ENCODE measurements around the gene STK24.
"Not testable (repeated sequence)": the region's sequence is repeated elsewhere in the genome, so short reads cannot be mapped to it uniquely, and the experiment has no call there.

The STK24 gene

GRCh38 chr13:98606296-98606695 lies 29.4 kb upstream of the STK24 start:
- no peak overlapping the region for H3K4me3 ChIP-seq (ENCODE audit: low read depth, low read length)
- DNase-seq (ENCODE audit: low read depth), result no peak

GRCh38 chr13:98599502-98600328 lies 22.8 kb upstream of the STK24 start:
- no peak for TF ChIP-seq CTCF (IDR thresholded peaks at IDR 0.05; ENCODE audit: low read depth, low read length, missing control alignments)
- no peak for DNase-seq (ENCODE audit: low read depth)
- no peak overlapping the region for H3K4me3 ChIP-seq (ENCODE audit: low read depth, low read length)

More at GRCh38 chr13:98606296-98606695, 29.4 kb upstream of the STK24 start:
- TF ChIP-seq CTCF (IDR thresholded peaks at IDR 0.05; ENCODE audit: low read depth, low read length, missing control alignments), result no peak

GRCh38 chr13:98598043-98598442 lies 21.1 kb upstream of the STK24 start:
- H3K4me3 ChIP-seq (ENCODE audit: low read depth, low read length), result no peak overlapping the region
- TF ChIP-seq CTCF (IDR thresholded peaks at IDR 0.05; ENCODE audit: low read depth, low read length, missing control alignments), result no peak
- DNase-seq (ENCODE audit: low read depth), result no peak

GRCh38 chr13:98595134-98595533 lies 18.2 kb upstream of the STK24 start:
- H3K4me3 ChIP-seq (ENCODE audit: low read depth, low read length), result no peak overlapping the region
- no peak for DNase-seq (ENCODE audit: low read depth)

GRCh38 chr13:98592362-98592732 lies 15.4 kb upstream of the STK24 start:
- no peak for TF ChIP-seq CTCF (IDR thresholded peaks at IDR 0.05; ENCODE audit: low read depth, low read length, missing control alignments)
- no peak overlapping the region for H3K4me3 ChIP-seq (ENCODE audit: low read depth, low read length)
- DNase-seq (ENCODE audit: low read depth), result no peak

More at GRCh38 chr13:98595134-98595533, 18.2 kb upstream of the STK24 start:
- no peak for TF ChIP-seq CTCF (IDR thresholded peaks at IDR 0.05; ENCODE audit: low read depth, low read length, missing control alignments)

- no peak for TF ChIP-seq CTCF (IDR thresholded peaks at IDR 0.05; ENCODE audit: low read depth, low read length, missing control alignments)
- no peak for DNase-seq (ENCODE audit: low read depth)
These were observed 14.9 kb upstream of the STK24 start for GRCh38 chr13:98591721-98592361.

GRCh38 chr13:98590471-98590870 lies 13.6 kb upstream of the STK24 start:
- not testable (repeated sequence) for H3K4me3 ChIP-seq (ENCODE audit: low read depth, low read length); DNase-seq (ENCODE audit: low read depth)

More at GRCh38 chr13:98591721-98592361, 14.9 kb upstream of the STK24 start:
- H3K4me3 ChIP-seq (ENCODE audit: low read depth, low read length), result no peak overlapping the region

GRCh38 chr13:98589516-98589915 lies 12.6 kb upstream of the STK24 start:
- not testable (repeated sequence) for H3K4me3 ChIP-seq (ENCODE audit: low read depth, low read length); DNase-seq (ENCODE audit: low read depth)
